Spleen (tissue), 3 donors: ENCODE measurements around the gene FZD4.

Source experiments
- POLR2A ChIP-seq, 3 donors: fragments of 450-650 bp; IDR thresholded peaks; one replicate each; pipeline ENCODE4 v1.5.1; 2017; ENCODE audit warnings: antibody characterized with exemption in 3 of 3, mild to moderate bottlenecking in 1 of 3
- POLR2AphosphoS5 ChIP-seq, 3 donors: sonication (generic); formaldehyde crosslinking; IDR thresholded peaks; one replicate each; pipeline ENCODE4 v1.5.1; 2017; ENCODE audit warnings: antibody characterized with exemption in 3 of 3

- TF ChIP-seq POLR2AphosphoS5 (IDR thresholded peaks at IDR 0.05), result no peak
- TF ChIP-seq POLR2A (IDR thresholded peaks at IDR 0.05), result no peak
Measured at GRCh38 chr11:86977441-86978050, 22.4 kb upstream of the FZD4 start.
